GM12878 (cell line): ENCODE data around the gene RALB. TPM values are rescaled to one million over a fixed set of nuclear protein-coding genes. Genes with fewer than 3 reads are reported as not detected.

Experiments used
- HCFC1 ChIP-seq: fragments of 150-350 bp; IDR thresholded peaks from 2 replicates; pipeline ENCODE4 v1.6.1; 2014; ENCODE audit warnings: low read length
- JUND ChIP-seq: IDR thresholded peaks from 2 replicates; pipeline ENCODE4 v1.6.1; 2012; ENCODE audit warnings: low read depth, mild to moderate bottlenecking, low read length, improper control_type of control experiment, moderate library complexity
- LARP7 ChIP-seq: fragments of 450-650 bp; IDR thresholded peaks from 2 replicates; pipeline ENCODE4 v1.6.1; 2017; ENCODE audit warnings: mild to moderate bottlenecking
- MTA2 ChIP-seq: fragments of 450-650 bp; IDR thresholded peaks from 2 replicates; pipeline ENCODE4 v1.6.1; 2016; ENCODE audit warnings: low read depth, mild to moderate bottlenecking, moderate library complexity
- MYB ChIP-seq: fragments of 150-350 bp; IDR thresholded peaks from 2 replicates; pipeline ENCODE4 v1.6.1; 2014; ENCODE audit warnings: mild to moderate bottlenecking, low read depth, low read length, borderline replicate concordance
- NR2F1 ChIP-seq: fragments of 450-650 bp; conservative IDR thresholded peaks from 2 replicates; pipeline ENCODE4 v1.6.1; 2017; ENCODE audit warnings: mild to moderate bottlenecking
- PAX5 ChIP-seq: IDR thresholded peaks from 2 replicates; pipeline ENCODE4 v1.6.1; 2011; ENCODE audit warnings: low read depth, low read length, borderline replicate concordance
- polyA plus RNA-seq, 11 experiments: library from polyadenylated mRNA; depleted of rRNA in 4 of 11; unstranded in 6 of 11; stranded (reverse) in 5 of 11; fragments of >200 nt; fragmentation: Nextera tagmentation in 4 of 11; fragmentation: Illumina TruSeq in 1 of 11; extraction: Ambion mirVana in 4 of 11; extraction: Trizol in 1 of 11; gene quantifications; 1 replicate in 1 of 11; 2 replicates in 10 of 11; pipeline versions ENCODE4 v1.2.1 to v1.2.3, GENCODE V29; 2011 to 2016; ENCODE audit warnings: inconsistent platforms in 2 of 11, missing spikeins in 2 of 11, low read depth in 1 of 11
- total RNA-seq, 4 experiments: library from RNA; depleted of rRNA in 3 of 4; stranded (reverse); fragments of >200 nt in 3 of 4; fragmentation: Illumina TruSeq in 1 of 4; extraction: Trizol in 1 of 4; gene quantifications; 2 replicates each; pipeline versions ENCODE4 v1.2.1 to v1.2.3, GENCODE V29; 2013 to 2021
- TF ChIP-seq, protein P1 (sequence below): fragments of 450-650 bp; IDR thresholded peaks from 2 replicates; pipeline ENCODE4 v1.6.1; 2017; ENCODE audit warnings: mild to moderate bottlenecking, moderate library complexity
- TF ChIP-seq, protein P2 (sequence below): IDR thresholded peaks from 2 replicates; pipeline ENCODE4 v1.6.1; 2012; ENCODE audit warnings: low read depth, low read length, improper control_type of control experiment
- TF ChIP-seq, protein P3 (sequence below): fragments of 450-650 bp; IDR thresholded peaks from 2 replicates; pipeline ENCODE4 v1.6.1; 2017; ENCODE audit warnings: mild to moderate bottlenecking, low read depth, inconsistent platforms; ENCODE audit not compliant: poor library complexity, severe bottlenecking
- TF ChIP-seq, protein P4 (sequence below): fragments of 450-650 bp; formaldehyde crosslinking; IDR thresholded peaks from 2 replicates; pipeline ENCODE4 v1.4.0; 2022; ENCODE audit warnings: mild to moderate bottlenecking, moderate library complexity
- TF ChIP-seq, protein P5 (sequence below), 3 experiments: IDR thresholded peaks in 2 of 3; conservative IDR thresholded peaks in 1 of 3; 2 replicates each; pipeline ENCODE4 v1.5.1; 2011; ENCODE audit warnings: low read depth in 3 of 3, low read length in 3 of 3, mild to moderate bottlenecking in 3 of 3, control low read depth in 2 of 3, moderate library complexity in 2 of 3, inconsistent platforms in 1 of 3, mixed read lengths in 1 of 3; ENCODE audit not compliant: control insufficient read depth in 2 of 3, insufficient read depth in 1 of 3; ENCODE audit errors: extremely low read depth in 1 of 3

RALB gene
- total and polyA plus RNA-seq, 10 of the 15 experiments (the other 5 are each of a cell fraction or from before 2014, with no cell fraction given): 8.3 to 54.0 (median 24.2) TPM

DNA sequence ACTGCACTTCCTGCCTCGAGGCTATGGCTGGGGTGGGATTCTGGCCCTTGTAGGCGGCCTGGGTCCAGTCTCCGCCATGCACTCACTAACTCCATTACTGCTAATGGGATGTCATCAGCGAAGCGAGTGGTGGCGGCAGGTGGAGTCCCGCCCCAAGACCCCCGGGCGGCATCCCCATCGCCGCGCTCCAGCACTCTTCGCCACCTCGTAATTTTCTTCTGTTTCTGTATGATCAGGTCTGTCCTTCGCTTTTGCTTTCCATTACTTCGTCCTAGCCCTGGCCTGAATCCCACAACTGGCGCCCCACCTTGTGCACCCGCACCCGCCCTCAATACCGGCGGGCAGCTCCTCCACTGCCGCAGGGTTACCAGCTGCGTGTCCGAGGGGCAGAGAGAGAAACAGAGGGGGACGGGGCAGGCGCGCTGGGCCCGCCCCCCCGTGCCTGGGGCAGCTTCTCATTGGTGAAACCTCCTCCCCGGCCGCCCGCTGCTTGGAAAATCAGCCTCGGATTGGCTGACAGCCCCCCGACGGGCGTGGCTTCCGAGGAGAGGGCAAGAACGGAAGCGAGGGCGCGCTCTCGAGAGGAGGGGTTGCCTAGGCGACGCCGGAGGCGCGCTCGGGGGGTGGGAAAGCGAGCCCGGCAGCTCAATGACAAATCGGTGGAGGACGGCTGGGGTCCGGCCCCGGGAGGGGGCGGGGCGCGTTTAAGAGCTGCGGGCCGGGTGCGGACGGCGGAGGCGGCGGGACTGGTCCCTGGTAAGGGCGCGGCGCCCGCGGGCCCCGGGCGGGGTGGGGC, at the start of gene RALB (continued):
- TF ChIP-seq, protein P1, sequence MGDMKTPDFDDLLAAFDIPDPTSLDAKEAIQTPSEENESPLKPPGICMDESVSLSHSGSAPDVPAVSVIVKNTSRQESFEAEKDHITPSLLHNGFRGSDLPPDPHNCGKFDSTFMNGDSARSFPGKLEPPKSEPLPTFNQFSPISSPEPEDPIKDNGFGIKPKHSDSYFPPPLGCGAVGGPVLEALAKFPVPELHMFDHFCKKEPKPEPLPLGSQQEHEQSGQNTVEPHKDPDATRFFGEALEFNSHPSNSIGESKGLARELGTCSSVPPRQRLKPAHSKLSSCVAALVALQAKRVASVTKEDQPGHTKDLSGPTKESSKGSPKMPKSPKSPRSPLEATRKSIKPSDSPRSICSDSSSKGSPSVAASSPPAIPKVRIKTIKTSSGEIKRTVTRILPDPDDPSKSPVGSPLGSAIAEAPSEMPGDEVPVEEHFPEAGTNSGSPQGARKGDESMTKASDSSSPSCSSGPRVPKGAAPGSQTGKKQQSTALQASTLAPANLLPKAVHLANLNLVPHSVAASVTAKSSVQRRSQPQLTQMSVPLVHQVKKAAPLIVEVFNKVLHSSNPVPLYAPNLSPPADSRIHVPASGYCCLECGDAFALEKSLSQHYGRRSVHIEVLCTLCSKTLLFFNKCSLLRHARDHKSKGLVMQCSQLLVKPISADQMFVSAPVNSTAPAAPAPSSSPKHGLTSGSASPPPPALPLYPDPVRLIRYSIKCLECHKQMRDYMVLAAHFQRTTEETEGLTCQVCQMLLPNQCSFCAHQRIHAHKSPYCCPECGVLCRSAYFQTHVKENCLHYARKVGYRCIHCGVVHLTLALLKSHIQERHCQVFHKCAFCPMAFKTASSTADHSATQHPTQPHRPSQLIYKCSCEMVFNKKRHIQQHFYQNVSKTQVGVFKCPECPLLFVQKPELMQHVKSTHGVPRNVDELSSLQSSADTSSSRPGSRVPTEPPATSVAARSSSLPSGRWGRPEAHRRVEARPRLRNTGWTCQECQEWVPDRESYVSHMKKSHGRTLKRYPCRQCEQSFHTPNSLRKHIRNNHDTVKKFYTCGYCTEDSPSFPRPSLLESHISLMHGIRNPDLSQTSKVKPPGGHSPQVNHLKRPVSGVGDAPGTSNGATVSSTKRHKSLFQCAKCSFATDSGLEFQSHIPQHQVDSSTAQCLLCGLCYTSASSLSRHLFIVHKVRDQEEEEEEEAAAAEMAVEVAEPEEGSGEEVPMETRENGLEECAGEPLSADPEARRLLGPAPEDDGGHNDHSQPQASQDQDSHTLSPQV: no peak
- TF ChIP-seq LARP7 (no peak), JUND (no peak), MYB (0 out of 2 replicates have a peak, but pooled peaks have one; percentile 29), MTA2 (peak; percentile 19; the same call in 1 of the 2 replicates), PAX5 (no peak), HCFC1 (no peak), NR2F1 (no peak)
- TF ChIP-seq, protein P2, sequence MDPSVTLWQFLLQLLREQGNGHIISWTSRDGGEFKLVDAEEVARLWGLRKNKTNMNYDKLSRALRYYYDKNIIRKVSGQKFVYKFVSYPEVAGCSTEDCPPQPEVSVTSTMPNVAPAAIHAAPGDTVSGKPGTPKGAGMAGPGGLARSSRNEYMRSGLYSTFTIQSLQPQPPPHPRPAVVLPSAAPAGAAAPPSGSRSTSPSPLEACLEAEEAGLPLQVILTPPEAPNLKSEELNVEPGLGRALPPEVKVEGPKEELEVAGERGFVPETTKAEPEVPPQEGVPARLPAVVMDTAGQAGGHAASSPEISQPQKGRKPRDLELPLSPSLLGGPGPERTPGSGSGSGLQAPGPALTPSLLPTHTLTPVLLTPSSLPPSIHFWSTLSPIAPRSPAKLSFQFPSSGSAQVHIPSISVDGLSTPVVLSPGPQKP: peak; percentile 48; the same call in 1 of the 2 replicates
- TF ChIP-seq, protein P3, sequence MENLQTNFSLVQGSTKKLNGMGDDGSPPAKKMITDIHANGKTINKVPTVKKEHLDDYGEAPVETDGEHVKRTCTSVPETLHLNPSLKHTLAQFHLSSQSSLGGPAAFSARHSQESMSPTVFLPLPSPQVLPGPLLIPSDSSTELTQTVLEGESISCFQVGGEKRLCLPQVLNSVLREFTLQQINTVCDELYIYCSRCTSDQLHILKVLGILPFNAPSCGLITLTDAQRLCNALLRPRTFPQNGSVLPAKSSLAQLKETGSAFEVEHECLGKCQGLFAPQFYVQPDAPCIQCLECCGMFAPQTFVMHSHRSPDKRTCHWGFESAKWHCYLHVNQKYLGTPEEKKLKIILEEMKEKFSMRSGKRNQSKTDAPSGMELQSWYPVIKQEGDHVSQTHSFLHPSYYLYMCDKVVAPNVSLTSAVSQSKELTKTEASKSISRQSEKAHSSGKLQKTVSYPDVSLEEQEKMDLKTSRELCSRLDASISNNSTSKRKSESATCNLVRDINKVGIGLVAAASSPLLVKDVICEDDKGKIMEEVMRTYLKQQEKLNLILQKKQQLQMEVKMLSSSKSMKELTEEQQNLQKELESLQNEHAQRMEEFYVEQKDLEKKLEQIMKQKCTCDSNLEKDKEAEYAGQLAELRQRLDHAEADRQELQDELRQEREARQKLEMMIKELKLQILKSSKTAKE: no peak
- TF ChIP-seq, protein P4, sequence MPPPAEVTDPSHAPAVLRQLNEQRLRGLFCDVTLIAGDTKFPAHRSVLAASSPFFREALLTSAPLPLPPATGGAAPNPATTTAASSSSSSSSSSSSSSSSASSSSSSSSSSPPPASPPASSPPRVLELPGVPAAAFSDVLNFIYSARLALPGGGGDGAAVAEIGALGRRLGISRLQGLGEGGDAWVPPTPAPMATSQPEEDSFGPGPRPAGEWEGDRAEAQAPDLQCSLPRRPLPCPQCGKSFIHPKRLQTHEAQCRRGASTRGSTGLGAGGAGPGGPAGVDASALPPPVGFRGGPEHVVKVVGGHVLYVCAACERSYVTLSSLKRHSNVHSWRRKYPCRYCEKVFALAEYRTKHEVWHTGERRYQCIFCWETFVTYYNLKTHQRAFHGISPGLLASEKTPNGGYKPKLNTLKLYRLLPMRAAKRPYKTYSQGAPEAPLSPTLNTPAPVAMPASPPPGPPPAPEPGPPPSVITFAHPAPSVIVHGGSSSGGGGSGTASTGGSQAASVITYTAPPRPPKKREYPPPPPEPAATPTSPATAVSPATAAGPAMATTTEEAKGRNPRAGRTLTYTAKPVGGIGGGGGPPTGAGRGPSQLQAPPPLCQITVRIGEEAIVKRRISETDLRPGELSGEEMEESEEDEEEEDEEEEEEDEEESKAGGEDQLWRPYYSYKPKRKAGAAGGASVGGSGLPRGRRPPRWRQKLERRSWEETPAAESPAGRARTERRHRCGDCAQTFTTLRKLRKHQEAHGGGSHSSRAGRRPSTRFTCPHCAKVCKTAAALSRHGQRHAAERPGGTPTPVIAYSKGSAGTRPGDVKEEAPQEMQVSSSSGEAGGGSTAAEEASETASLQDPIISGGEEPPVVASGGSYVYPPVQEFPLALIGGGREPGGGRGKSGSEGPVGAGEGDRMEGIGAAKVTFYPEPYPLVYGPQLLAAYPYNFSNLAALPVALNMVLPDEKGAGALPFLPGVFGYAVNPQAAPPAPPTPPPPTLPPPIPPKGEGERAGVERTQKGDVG (CRISPR knock-in tag): no peak
- TF ChIP-seq, protein P5, sequence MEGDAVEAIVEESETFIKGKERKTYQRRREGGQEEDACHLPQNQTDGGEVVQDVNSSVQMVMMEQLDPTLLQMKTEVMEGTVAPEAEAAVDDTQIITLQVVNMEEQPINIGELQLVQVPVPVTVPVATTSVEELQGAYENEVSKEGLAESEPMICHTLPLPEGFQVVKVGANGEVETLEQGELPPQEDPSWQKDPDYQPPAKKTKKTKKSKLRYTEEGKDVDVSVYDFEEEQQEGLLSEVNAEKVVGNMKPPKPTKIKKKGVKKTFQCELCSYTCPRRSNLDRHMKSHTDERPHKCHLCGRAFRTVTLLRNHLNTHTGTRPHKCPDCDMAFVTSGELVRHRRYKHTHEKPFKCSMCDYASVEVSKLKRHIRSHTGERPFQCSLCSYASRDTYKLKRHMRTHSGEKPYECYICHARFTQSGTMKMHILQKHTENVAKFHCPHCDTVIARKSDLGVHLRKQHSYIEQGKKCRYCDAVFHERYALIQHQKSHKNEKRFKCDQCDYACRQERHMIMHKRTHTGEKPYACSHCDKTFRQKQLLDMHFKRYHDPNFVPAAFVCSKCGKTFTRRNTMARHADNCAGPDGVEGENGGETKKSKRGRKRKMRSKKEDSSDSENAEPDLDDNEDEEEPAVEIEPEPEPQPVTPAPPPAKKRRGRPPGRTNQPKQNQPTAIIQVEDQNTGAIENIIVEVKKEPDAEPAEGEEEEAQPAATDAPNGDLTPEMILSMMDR (IDR thresholded peaks at IDR 0.05 in 2 of 3, conservative IDR thresholded peaks at IDR 0.05 in 1 of 3; ENCODE audit: control insufficient read depth in 2 of 3, extremely low read depth in 1 of 3, insufficient read depth in 1 of 3, low read depth in 3 of 3, low read length in 3 of 3): no peak
